H1 (cell line): ENCODE results near the gene CDKL5.

Experiments
- CTCF ChIP-seq, 3 experiments: IDR thresholded peaks; 1 replicate in 2 of 3; 2 replicates in 1 of 3; pipeline versions ENCODE4 v1.5.1 to v1.6.1; 2011; ENCODE audit warnings: low read length in 3 of 3, mild to moderate bottlenecking in 3 of 3, inconsistent platforms in 2 of 3, low read depth in 1 of 3, moderate library complexity in 1 of 3; ENCODE audit not compliant: insufficient read depth in 1 of 3; ENCODE audit errors: control extremely low read depth in 1 of 3
- RFX5 ChIP-seq: IDR thresholded peaks from 2 replicates; pipeline ENCODE4 v1.6.1; 2011; ENCODE audit warnings: low read depth, low read length, improper control_type of control experiment, borderline replicate concordance
- RNF2 ChIP-seq: fragments of 200-900, 300-1000 bp; sonication (generic); IDR thresholded peaks from 2 replicates; pipeline ENCODE4 v1.7.1; 2016; ENCODE audit warnings: borderline replicate concordance, low read depth, mild to moderate bottlenecking, antibody characterized with exemption, low read length; ENCODE audit not compliant: poor library complexity, severe bottlenecking; ENCODE audit errors: missing control alignments
- TEAD4 ChIP-seq: IDR thresholded peaks from 2 replicates; pipeline ENCODE4 v1.6.1; 2012; ENCODE audit warnings: low read depth, low read length, inconsistent platforms, mixed read lengths
- YY1 ChIP-seq: IDR thresholded peaks from 2 replicates; pipeline ENCODE4 v1.6.1; 2011; ENCODE audit warnings: low read depth, mild to moderate bottlenecking, low read length
- ZNF274 ChIP-seq: IDR thresholded peaks from 2 replicates; pipeline ENCODE4 v1.7.0; 2012; ENCODE audit warnings: low read length, borderline replicate concordance; ENCODE audit errors: extremely low read depth

- no peak for TF ChIP-seq RNF2
- TF ChIP-seq CTCF (IDR thresholded peaks at IDR 0.05; ENCODE audit: control extremely low read depth in 1 of 3, insufficient read depth in 1 of 3, low read depth in 1 of 3, low read length in 3 of 3), result no peak
- TF ChIP-seq RFX5, result no peak
- no peak for TF ChIP-seq TEAD4
- TF ChIP-seq YY1, result no peak
- no peak for TF ChIP-seq ZNF274
Observed at GRCh38 chrX:18542131-18542530, 116.7 kb downstream of the CDKL5 start.
